Choroid plexus epithelial cell (primary cell): Measurements from ENCODE around the gene MARCHF3.

Experiments
- DNase-seq: peaks from one replicate; pipeline ENCODE4 v3.0.0-alpha.2; 2010; ENCODE audit warnings: low read depth
- H3K4me3 ChIP-seq: 2 replicates; pipeline ENCODE4 v1.5.1; 2011; ENCODE audit warnings: low read depth, mild to moderate bottlenecking, control low read depth, low read length, moderate library complexity
- TF ChIP-seq, protein P1 (sequence below): conservative IDR thresholded peaks from 2 replicates; pipeline ENCODE4 v1.5.1; 2011; ENCODE audit warnings: low read depth, mild to moderate bottlenecking, control low read depth, inconsistent platforms, low read length, moderate library complexity

Gene MARCHF3

DNA sequence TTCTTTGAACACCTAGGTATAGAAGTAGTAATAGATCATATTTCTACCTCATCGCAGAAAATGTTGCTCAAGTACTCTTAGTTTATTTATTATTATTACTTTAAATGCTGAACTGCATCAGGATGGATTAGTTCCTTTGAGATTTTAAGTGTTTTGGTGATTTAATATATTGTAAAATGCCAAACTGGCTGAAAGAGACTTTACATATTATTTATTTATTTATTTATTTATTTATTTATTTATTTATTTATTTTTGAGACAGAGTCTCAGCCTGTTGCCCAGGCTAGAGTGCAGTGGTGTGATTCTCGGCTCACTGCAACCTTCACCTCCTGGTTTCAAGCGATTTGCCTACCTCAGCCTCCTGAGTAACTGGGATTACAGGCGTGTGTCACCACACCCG, 211.1 kb downstream of the MARCHF3 start:
- no peak for DNase-seq
- TF ChIP-seq, protein P1, sequence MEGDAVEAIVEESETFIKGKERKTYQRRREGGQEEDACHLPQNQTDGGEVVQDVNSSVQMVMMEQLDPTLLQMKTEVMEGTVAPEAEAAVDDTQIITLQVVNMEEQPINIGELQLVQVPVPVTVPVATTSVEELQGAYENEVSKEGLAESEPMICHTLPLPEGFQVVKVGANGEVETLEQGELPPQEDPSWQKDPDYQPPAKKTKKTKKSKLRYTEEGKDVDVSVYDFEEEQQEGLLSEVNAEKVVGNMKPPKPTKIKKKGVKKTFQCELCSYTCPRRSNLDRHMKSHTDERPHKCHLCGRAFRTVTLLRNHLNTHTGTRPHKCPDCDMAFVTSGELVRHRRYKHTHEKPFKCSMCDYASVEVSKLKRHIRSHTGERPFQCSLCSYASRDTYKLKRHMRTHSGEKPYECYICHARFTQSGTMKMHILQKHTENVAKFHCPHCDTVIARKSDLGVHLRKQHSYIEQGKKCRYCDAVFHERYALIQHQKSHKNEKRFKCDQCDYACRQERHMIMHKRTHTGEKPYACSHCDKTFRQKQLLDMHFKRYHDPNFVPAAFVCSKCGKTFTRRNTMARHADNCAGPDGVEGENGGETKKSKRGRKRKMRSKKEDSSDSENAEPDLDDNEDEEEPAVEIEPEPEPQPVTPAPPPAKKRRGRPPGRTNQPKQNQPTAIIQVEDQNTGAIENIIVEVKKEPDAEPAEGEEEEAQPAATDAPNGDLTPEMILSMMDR, result no peak

DNA sequence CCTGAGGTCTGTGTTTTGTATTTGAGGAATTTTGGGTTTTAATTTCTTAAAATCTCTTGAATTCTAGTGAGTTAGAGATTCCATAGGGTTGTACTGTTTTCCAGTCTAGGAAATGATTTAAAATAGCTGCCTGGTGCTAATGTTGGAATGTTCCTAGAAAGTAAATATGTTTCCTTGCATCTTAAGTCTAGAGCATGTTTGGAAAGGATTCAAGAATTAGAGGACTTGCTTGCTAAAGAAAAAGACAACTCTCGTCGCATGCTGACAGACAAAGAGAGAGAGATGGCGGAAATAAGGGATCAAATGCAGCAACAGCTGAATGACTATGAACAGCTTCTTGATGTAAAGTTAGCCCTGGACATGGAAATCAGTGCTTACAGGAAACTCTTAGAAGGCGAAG, 211.6 kb downstream of the MARCHF3 start:
- peak; percentile 51 for DNase-seq
- TF ChIP-seq, protein P1, result no peak
- H3K4me3 ChIP-seq, result no peak overlapping the region

More for the DNA sequence above, 211.1 kb downstream of the MARCHF3 start:
- no peak overlapping the region for H3K4me3 ChIP-seq
